Measurements from ENCODE around the gene NPBWR2.
A peak's percentile ranks its signal among the peaks of the same experiment; 100 is the strongest.
"Not testable (repeated sequence)": the region's sequence is repeated elsewhere in the genome, so short reads cannot be mapped to it uniquely, and the experiment has no call there.

NPBWR2 gene

GRCh38 chr20:64136004-64136710 lies 28.8 kb upstream of the NPBWR2 start:
- no peak for DNase-seq (ENCODE audit: low read depth)
- H3K4me3 ChIP-seq (ENCODE audit: low read depth, low read length): no peak overlapping the region
- TF ChIP-seq CTCF (IDR thresholded peaks at IDR 0.05; ENCODE audit: low read depth, low read length, missing control alignments): no peak

GRCh38 chr20:64134744-64135143 lies 27.4 kb upstream of the NPBWR2 start:
- not testable (repeated sequence) for H3K4me3 ChIP-seq (ENCODE audit: low read depth, low read length); DNase-seq (ENCODE audit: low read depth)

GRCh38 chr20:64133951-64134407 lies 26.6 kb upstream of the NPBWR2 start:
- no peak for DNase-seq (ENCODE audit: low read depth)
- TF ChIP-seq CTCF (IDR thresholded peaks at IDR 0.05; ENCODE audit: low read depth, low read length, missing control alignments): no peak
- H3K4me3 ChIP-seq (ENCODE audit: low read depth, low read length): no peak overlapping the region

GRCh38 chr20:64131406-64131805 lies 24.0 kb upstream of the NPBWR2 start:
- peak; percentile 14 for TF ChIP-seq CTCF (IDR thresholded peaks at IDR 0.05; ENCODE audit: low read depth, low read length, missing control alignments)
- DNase-seq (ENCODE audit: low read depth): no peak
- H3K4me3 ChIP-seq (ENCODE audit: low read depth, low read length): no peak overlapping the region

GRCh38 chr20:64130876-64131275 lies 23.5 kb upstream of the NPBWR2 start:
- no peak for TF ChIP-seq CTCF (IDR thresholded peaks at IDR 0.05; ENCODE audit: low read depth, low read length, missing control alignments)
- no peak overlapping the region for H3K4me3 ChIP-seq (ENCODE audit: low read depth, low read length)
- no peak for DNase-seq (ENCODE audit: low read depth)

- no peak for TF ChIP-seq CTCF (IDR thresholded peaks at IDR 0.05; ENCODE audit: low read depth, low read length, missing control alignments)
- no peak overlapping the region for H3K4me3 ChIP-seq (ENCODE audit: low read depth, low read length)
- DNase-seq (ENCODE audit: low read depth): no peak
These were observed 22.9 kb upstream of the NPBWR2 start for GRCh38 chr20:64130271-64130670.

- DNase-seq (ENCODE audit: low read depth): no peak
- H3K4me3 ChIP-seq (ENCODE audit: low read depth, low read length): no peak overlapping the region
- no peak for TF ChIP-seq CTCF (IDR thresholded peaks at IDR 0.05; ENCODE audit: low read depth, low read length, missing control alignments)
These were observed 21.9 kb upstream of the NPBWR2 start for GRCh38 chr20:64129146-64129782.

- not testable (repeated sequence) for H3K4me3 ChIP-seq (ENCODE audit: low read depth, low read length); DNase-seq (ENCODE audit: low read depth)
These were observed 16.2 kb upstream of the NPBWR2 start for GRCh38 chr20:64123517-64123916.

GRCh38 chr20:64122927-64123326 lies 15.6 kb upstream of the NPBWR2 start:
- H3K4me3 ChIP-seq (ENCODE audit: low read depth, low read length); DNase-seq (ENCODE audit: low read depth): not testable (repeated sequence)

Data from GM12864 (cell line).